Measurements from ENCODE around the gene MCC.

MCC gene

DNA sequence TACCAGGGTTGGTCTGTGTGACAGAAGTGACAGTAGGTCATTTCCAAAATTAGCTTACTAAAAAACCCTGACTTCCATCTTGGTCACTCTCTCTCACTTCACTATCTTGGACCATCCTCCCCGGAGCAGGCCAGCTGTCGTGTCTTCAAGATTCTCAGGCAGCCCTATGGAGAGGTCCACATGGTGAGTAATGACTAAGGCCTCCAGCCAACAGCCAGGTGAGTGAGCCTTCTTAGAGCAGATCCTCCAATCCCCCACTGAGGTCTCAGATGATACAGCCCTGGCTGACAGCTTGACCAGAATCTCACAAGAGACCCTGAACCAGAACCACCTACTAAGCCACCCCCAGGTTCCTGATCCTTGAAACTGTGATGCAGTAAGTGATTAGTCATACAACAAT, 419.7 kb downstream of the MCC start:
- Histone ChIP-seq H3K36me3 (ENCODE audit: control insufficient read depth in 1 of 2, insufficient read depth in 2 of 2, low read length in 2 of 2) (peaks cover 2% of the 10 kb centered on the region in 2 donors), H3K4me1 (ENCODE audit: control insufficient read depth in 1 of 2, insufficient read depth in 2 of 2, low read length in 2 of 2) (no peaks in the 10 kb centered on the region), H3K9me3 (ENCODE audit: control insufficient read depth in 1 of 2, low read length in 2 of 2) (no peaks in the 10 kb centered on the region), H3K27ac (ENCODE audit: low read length) (no peak overlapping the region), H3K27me3 (ENCODE audit: low read depth, low read length) (no peaks in the 10 kb centered on the region), H3K4me3 (ENCODE audit: low read depth in 1 of 2, low read length in 2 of 2) (no peak overlapping the region)

DNA sequence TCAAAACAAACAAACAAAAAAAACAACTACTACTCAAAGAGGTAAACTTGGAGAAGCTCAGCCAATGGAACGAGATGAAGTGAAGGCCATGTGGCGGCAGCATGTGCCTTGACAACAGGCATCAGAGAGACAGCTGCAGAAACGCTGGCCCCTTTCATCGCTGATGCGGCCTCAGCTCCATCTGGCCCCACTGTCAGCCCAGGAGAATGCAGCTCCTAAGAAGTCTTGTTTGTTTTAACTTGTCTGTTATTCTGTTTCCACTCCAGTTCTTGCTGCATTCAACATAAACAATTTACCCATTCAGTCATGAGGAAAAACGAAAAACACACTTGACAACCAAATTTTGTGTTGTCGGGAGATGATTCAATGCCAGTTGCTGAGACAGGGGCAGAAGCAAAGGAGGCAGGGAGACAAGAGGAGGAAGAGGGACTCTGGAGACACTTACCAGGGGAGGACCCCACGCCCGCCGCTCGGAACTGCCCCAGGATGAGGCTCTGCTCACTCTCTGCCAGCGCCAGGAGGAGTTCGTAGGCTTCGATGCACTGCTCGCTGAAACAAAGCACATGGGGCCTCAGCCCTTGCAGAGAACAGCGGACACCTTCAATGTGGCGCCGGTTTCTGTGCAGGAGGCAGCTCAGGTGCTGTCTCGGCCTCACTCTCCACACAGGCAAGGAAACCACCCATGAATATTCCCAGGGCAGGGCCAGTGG, 420.5 kb downstream of the MCC start:
- H3K27me3 ChIP-seq (ENCODE audit: low read depth, low read length), result no peaks in the 10 kb centered on the region

DNA sequence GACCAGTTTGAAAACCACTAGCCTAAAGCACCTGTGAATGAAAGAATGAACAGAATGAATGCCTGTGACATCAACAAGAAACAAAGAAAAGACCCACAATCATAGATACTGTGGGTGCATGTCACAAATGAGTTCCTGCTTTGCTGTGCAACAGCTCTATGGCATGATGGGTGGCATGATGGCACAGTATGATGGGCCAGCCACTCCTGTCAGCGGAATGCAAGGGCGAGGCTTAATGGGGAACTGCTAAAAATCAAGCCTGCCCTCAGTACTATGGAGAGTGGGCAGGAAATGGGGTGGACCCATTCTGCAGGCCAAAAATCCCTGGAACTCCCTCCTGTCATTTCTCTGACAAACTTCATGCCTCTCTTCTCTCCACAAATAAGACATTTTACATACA, 422.6 kb downstream of the MCC start:
- Histone ChIP-seq H3K27me3 (ENCODE audit: low read depth, low read length) (no peaks in the 10 kb centered on the region), H3K4me3 (ENCODE audit: low read depth in 1 of 2, low read length in 2 of 2) (no peak overlapping the region), H3K4me1 (ENCODE audit: control insufficient read depth in 1 of 2, insufficient read depth in 2 of 2, low read length in 2 of 2) (no peaks in the 10 kb centered on the region), H3K9me3 (ENCODE audit: control insufficient read depth in 1 of 2, low read length in 2 of 2) (no peaks in the 10 kb centered on the region), H3K27ac (ENCODE audit: low read length) (no peak overlapping the region), H3K36me3 (ENCODE audit: control insufficient read depth in 1 of 2, insufficient read depth in 2 of 2, low read length in 2 of 2) (peaks cover 6 to 13% of the 10 kb centered on the region in 2 donors)

More for the DNA sequence above, 420.5 kb downstream of the MCC start:
- H3K4me1 ChIP-seq (ENCODE audit: control insufficient read depth in 1 of 2, insufficient read depth in 2 of 2, low read length in 2 of 2), result no peaks in the 10 kb centered on the region
- H3K4me3 ChIP-seq (ENCODE audit: low read depth in 1 of 2, low read length in 2 of 2), result no peak overlapping the region
- peaks cover 6 to 10% of the 10 kb centered on the region in 2 donors for H3K36me3 ChIP-seq (ENCODE audit: control insufficient read depth in 1 of 2, insufficient read depth in 2 of 2, low read length in 2 of 2)
- no peak overlapping the region for H3K27ac ChIP-seq (ENCODE audit: low read length)
- H3K9me3 ChIP-seq (ENCODE audit: control insufficient read depth in 1 of 2, low read length in 2 of 2), result no peaks in the 10 kb centered on the region

DNA sequence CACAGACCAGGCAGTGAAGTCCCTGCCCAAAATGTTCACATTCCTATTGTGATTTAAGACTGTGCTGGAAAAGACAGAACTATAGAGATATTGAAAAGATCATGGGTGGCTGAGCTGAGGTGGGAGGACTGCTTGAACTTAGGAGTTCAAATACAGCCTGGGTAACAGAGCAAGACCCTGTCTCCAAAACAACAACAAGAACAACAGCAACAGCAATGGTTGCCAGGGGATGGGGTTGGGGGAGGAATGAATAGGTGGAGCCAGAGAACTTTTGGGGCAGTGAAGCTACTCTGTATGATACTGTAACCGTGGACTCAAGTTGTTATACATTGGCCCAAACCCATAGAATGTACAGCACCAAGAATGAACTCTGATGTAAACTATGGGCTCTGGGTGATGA, 423.4 kb downstream of the MCC start:
- Histone ChIP-seq H3K9me3 (ENCODE audit: control insufficient read depth in 1 of 2, low read length in 2 of 2) (no peaks in the 10 kb centered on the region), H3K36me3 (ENCODE audit: control insufficient read depth in 1 of 2, insufficient read depth in 2 of 2, low read length in 2 of 2) (peaks cover 6 to 13% of the 10 kb centered on the region in 2 donors), H3K4me3 (ENCODE audit: low read depth in 1 of 2, low read length in 2 of 2) (no peak overlapping the region), H3K27ac (ENCODE audit: low read length) (no peak overlapping the region), H3K27me3 (ENCODE audit: low read depth, low read length) (no peaks in the 10 kb centered on the region), H3K4me1 (ENCODE audit: control insufficient read depth in 1 of 2, insufficient read depth in 2 of 2, low read length in 2 of 2) (peaks cover 0 to under 1% of the 10 kb centered on the region in 2 donors)

DNA sequence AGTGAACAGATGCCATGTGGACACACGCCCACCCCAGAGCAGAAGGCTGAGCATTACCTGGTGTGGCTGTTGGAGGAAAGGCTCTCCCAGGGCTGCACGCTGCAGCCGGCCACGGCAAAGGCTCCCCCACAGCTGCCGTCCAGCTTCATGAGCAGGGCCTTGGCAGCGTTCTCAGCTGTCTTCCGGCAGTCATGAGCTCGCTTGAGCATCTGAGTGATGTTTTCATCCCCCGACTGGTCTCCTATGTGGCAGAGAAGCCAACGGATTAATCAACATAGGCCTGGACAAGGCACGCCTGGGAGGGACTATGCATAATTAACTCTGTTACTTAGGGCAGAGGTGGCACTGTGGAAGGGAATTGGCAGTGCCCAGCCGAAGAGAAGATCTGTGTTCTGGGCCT, 424.3 kb downstream of the MCC start:
- Histone ChIP-seq H3K9me3 (ENCODE audit: control insufficient read depth in 1 of 2, low read length in 2 of 2) (no peaks in the 10 kb centered on the region), H3K4me3 (ENCODE audit: low read depth in 1 of 2, low read length in 2 of 2) (no peak overlapping the region), H3K27me3 (ENCODE audit: low read depth, low read length) (no peaks in the 10 kb centered on the region), H3K4me1 (ENCODE audit: control insufficient read depth in 1 of 2, insufficient read depth in 2 of 2, low read length in 2 of 2) (peaks cover 0 to 8% of the 10 kb centered on the region in 2 donors), H3K36me3 (ENCODE audit: control insufficient read depth in 1 of 2, insufficient read depth in 2 of 2, low read length in 2 of 2) (peaks cover 6 to 13% of the 10 kb centered on the region in 2 donors), H3K27ac (ENCODE audit: low read length) (no peak overlapping the region)

DNA sequence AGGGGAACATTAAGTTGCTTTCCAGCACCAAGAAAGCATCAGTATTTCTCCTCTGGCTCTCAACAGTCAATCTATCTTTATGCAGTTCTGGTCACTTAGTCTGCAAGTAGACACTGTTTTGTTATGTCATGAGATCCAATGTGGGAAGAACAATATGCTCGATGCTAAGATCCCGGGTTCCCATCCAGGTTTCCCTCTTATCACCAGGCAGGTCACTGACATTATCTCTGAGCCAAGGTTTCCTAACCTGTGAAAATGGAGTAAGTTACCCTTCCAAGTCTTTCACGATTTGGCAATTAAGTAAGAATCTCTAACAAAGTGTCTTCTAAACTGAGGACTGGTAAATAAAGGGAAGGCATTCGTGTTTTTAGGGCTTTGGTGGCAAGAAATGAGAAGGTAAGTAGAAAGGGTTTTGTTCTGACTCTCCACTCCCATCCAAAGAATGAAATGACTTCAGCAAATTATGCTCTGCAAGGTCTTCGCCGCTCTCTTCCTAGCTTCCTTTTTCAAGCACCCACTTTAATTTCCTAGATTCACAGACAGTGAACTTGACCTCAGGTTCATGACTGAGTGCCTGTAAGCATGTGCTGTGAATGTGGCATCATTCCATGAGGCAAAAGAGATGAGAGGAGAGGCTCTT, 425.3 kb downstream of the MCC start:
- peaks cover 0 to 8% of the 10 kb centered on the region in 2 donors for H3K4me1 ChIP-seq (ENCODE audit: control insufficient read depth in 1 of 2, insufficient read depth in 2 of 2, low read length in 2 of 2)
- H3K4me3 ChIP-seq (ENCODE audit: low read depth in 1 of 2, low read length in 2 of 2), result no peak overlapping the region
- no peaks in the 10 kb centered on the region for H3K9me3 ChIP-seq (ENCODE audit: control insufficient read depth in 1 of 2, low read length in 2 of 2)
- peaks cover 6 to 13% of the 10 kb centered on the region in 2 donors for H3K36me3 ChIP-seq (ENCODE audit: control insufficient read depth in 1 of 2, insufficient read depth in 2 of 2, low read length in 2 of 2)
- no peak overlapping the region for H3K27ac ChIP-seq (ENCODE audit: low read length)
- no peaks in the 10 kb centered on the region for H3K27me3 ChIP-seq (ENCODE audit: low read depth, low read length)

DNA sequence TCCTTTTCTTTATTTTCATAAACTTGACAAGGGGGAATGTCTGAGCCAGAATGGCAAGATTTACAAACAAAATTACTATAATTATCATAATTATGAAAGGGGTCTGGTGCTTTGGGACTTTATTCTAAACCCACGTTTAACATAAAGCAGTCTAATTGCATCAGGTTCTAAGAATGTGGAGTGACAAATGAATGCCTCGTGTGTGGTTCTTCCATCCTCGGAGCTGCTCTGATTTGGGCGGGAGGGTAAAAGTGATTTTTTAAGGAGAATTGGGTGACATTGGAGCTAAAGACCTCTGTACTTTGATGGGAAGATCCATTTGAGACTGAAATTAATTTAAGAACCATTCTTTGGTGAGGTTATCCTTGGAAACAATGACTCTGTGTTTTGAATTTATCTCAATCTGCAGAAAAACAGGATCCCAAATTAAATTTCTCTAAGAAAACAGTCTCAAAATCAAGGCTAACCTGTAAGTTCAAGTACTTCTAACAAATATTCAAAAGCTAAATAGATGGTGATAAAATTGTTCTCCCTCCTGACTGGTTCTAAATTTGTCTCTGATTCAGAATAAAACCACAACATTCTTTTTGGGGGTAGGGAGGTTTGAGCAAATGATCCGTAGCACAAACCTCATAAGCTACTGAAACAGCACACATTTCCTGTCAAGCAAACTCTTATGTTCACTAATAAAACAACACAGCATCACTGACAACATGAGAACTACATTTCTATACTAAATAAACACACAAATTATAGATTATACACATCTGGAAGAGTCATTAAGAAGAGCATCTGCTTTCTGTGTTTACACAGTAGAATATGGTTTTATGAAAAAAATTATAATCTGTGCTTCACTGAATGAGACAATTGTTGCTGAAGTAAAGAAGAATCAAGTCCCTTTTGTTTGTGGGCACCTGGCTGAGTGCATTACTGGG, 426.1 kb downstream of the MCC start:
- Histone ChIP-seq H3K27me3 (ENCODE audit: low read depth, low read length) (no peaks in the 10 kb centered on the region), H3K36me3 (ENCODE audit: control insufficient read depth in 1 of 2, insufficient read depth in 2 of 2, low read length in 2 of 2) (peaks cover 6 to 13% of the 10 kb centered on the region in 2 donors), H3K4me1 (ENCODE audit: control insufficient read depth in 1 of 2, insufficient read depth in 2 of 2, low read length in 2 of 2) (peaks cover 0 to 8% of the 10 kb centered on the region in 2 donors), H3K9me3 (ENCODE audit: control insufficient read depth in 1 of 2, low read length in 2 of 2) (no peaks in the 10 kb centered on the region), H3K27ac (ENCODE audit: low read length) (no peak overlapping the region), H3K4me3 (ENCODE audit: low read depth in 1 of 2, low read length in 2 of 2) (no peak overlapping the region)

DNA sequence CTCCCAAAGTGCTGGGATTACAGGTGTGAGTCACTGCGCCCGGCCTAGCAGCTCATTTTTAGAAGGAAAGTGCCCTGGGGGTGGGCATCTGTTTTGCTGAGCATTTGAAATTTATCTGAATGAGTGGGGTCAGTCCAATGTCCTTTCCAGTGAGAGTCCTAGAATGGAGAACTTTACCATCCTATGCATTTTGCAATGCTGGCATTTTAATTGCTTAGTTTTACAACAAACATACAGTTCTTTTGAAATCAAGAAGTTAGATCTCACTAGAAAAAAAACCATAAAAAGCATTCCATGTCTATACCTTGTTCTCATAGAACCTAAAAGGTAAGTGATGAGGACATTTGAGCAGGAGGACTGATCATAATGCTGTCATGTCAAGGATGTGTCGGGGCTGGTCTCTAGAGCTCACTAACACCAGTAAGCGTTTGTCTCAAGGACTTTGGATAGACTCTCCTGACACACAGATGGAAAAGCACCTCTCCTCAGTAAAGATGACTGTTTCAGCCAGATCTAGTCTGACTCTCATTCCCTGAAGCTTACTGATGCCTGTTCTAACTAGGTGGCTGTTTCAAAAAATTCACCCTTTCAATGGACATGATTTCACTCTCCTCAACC, 427.7 kb downstream of the MCC start:
- Histone ChIP-seq H3K4me3 (ENCODE audit: low read depth in 1 of 2, low read length in 2 of 2) (no peak overlapping the region), H3K27ac (ENCODE audit: low read length) (no peak overlapping the region), H3K36me3 (ENCODE audit: control insufficient read depth in 1 of 2, insufficient read depth in 2 of 2, low read length in 2 of 2) (peaks cover 6 to 13% of the 10 kb centered on the region in 2 donors), H3K4me1 (ENCODE audit: control insufficient read depth in 1 of 2, insufficient read depth in 2 of 2, low read length in 2 of 2) (peaks cover 0 to 8% of the 10 kb centered on the region in 2 donors), H3K27me3 (ENCODE audit: low read depth, low read length) (no peaks in the 10 kb centered on the region), H3K9me3 (ENCODE audit: control insufficient read depth in 1 of 2, low read length in 2 of 2) (no peaks in the 10 kb centered on the region)

DNA sequence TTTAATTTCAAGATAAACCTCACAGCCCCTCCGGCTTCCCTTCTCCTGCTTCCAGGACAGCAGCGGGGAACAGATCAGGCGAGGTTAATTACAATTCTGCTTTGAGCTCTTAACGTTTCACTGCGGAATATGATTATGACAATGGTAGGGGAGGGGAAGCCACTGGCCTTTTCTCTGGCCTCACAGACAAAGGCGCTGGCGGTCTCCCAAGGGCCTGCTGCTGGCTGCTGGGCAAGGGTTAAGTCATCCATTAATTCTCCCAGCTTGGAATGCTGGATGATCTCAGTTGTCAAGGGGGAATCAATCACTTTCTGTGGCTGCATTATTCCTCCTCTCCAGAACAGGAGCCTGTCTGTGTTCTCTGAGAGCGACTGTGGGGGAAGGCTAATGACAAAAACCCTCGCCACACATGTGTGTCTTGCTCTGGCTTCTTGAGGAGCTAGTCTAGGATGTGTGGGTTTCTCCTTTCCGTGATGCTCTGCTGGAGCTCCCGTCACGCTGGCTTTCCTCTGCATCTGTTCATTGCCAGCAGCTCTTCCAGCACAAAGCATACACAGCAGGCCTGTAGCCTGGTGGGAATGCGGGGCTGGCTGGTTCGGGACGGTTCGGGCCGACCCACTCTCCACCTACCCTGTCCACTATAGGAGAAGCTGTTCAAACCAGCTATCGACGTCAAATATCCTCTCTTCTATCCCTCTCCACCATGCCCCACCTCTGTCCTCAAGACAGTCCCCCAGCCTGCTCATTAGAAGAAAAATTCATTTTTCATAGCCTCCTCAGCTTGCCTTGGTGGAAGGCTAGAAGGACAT, 428.8 kb downstream of the MCC start:
- Histone ChIP-seq H3K4me1 (ENCODE audit: control insufficient read depth in 1 of 2, insufficient read depth in 2 of 2, low read length in 2 of 2) (peaks cover 0 to 8% of the 10 kb centered on the region in 2 donors), H3K9me3 (ENCODE audit: control insufficient read depth in 1 of 2, low read length in 2 of 2) (no peaks in the 10 kb centered on the region), H3K27me3 (ENCODE audit: low read depth, low read length) (no peaks in the 10 kb centered on the region), H3K4me3 (ENCODE audit: low read depth in 1 of 2, low read length in 2 of 2) (no peak overlapping the region), H3K27ac (ENCODE audit: low read length) (no peak overlapping the region), H3K36me3 (ENCODE audit: control insufficient read depth in 1 of 2, insufficient read depth in 2 of 2, low read length in 2 of 2) (peaks cover 6 to 13% of the 10 kb centered on the region in 2 donors)

DNA sequence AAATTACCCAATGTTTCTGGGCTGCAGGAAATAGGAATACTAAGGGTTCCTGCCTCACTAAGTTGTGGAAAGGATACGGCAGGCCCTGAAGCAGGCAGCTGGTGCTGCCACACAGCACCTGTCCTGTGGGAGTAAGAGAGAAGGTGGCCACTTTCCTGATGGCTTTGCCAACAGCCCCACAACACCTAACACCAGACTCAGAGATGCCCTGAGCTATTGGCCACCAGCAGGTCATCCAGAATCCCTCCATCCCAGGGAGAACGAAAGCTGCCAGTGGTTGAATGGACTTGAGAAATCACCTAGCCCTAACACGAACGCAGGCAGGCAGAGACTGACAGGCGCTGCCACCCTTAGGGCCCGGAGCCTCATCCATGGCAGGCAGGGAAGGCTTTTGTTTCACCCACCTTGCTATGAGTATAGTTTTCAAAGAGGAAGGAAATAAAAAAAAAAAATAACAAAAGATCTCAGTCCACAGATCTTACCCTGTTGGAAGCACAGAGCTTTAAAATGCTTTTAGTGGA, 429.5 kb downstream of the MCC start:
- Histone ChIP-seq H3K9me3 (ENCODE audit: control insufficient read depth in 1 of 2, low read length in 2 of 2) (no peaks in the 10 kb centered on the region), H3K4me3 (ENCODE audit: low read depth in 1 of 2, low read length in 2 of 2) (no peak overlapping the region), H3K36me3 (ENCODE audit: control insufficient read depth in 1 of 2, insufficient read depth in 2 of 2, low read length in 2 of 2) (peaks cover 6 to 14% of the 10 kb centered on the region in 2 donors), H3K4me1 (ENCODE audit: control insufficient read depth in 1 of 2, insufficient read depth in 2 of 2, low read length in 2 of 2) (peaks cover 0 to 8% of the 10 kb centered on the region in 2 donors), H3K27me3 (ENCODE audit: low read depth, low read length) (no peaks in the 10 kb centered on the region), H3K27ac (ENCODE audit: low read length) (no peak overlapping the region)
